Neural progenitor cell (in vitro differentiated cells): ENCODE measurements around the gene HSPE1.
"Not testable (repeated sequence)": the region's sequence is repeated elsewhere in the genome, so short reads cannot be mapped to it uniquely, and the experiment has no call there.

Experiments used
- EZH2 ChIP-seq: fragments of 200-600 bp; sonication (generic); IDR thresholded peaks from 2 replicates; pipeline ENCODE4 v1.6.1; 2017; ENCODE audit warnings: antibody characterized with exemption, mild to moderate bottlenecking, moderate library complexity
- EZH2phosphoT487 ChIP-seq: fragments of 200-600 bp; sonication (generic); IDR thresholded peaks from 2 replicates; pipeline ENCODE4 v1.6.1; 2017; ENCODE audit warnings: antibody characterized with exemption
- TF ChIP-seq, protein P1 (sequence below): fragments of 200-600 bp; sonication (generic); IDR thresholded peaks from 2 replicates; pipeline ENCODE4 v1.5.1; 2017; ENCODE audit warnings: antibody characterized with exemption, mild to moderate bottlenecking

DNA sequence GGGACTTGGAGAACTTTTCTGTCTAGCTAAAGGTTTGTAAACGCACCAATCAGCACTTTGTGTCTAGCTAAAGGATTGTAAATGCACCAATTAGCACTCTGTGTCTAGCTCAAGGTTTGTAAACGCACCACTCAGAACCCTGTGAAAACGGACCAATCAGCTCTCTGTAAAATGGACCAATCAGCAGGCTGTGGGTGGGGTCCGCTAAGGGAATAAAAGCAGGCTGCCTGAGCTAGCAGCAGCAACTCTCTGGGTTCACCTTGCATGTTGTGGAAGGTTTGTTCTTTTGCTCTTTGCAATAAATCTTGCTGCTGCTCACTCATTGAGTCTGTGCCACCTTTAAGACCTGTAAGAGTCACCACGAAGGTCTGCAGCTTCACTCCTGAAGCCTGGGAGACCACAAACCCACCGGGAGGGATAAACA lies 49.2 kb upstream of the HSPE1 start:
- TF ChIP-seq, protein P1, sequence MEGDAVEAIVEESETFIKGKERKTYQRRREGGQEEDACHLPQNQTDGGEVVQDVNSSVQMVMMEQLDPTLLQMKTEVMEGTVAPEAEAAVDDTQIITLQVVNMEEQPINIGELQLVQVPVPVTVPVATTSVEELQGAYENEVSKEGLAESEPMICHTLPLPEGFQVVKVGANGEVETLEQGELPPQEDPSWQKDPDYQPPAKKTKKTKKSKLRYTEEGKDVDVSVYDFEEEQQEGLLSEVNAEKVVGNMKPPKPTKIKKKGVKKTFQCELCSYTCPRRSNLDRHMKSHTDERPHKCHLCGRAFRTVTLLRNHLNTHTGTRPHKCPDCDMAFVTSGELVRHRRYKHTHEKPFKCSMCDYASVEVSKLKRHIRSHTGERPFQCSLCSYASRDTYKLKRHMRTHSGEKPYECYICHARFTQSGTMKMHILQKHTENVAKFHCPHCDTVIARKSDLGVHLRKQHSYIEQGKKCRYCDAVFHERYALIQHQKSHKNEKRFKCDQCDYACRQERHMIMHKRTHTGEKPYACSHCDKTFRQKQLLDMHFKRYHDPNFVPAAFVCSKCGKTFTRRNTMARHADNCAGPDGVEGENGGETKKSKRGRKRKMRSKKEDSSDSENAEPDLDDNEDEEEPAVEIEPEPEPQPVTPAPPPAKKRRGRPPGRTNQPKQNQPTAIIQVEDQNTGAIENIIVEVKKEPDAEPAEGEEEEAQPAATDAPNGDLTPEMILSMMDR, result not testable (repeated sequence)
- TF ChIP-seq EZH2phosphoT487, EZH2: not testable (repeated sequence)
